HG02588 (cell line): ENCODE results near the gene EYS.
"Not testable (repeated sequence)": the region's sequence is repeated elsewhere in the genome, so short reads cannot be mapped to it uniquely, and the experiment has no call there.

Source experiments
- ATAC-seq: cut with Tn5 transposase; IDR thresholded peaks from one replicate; pipeline ENCODE4 v1.9.1; 2021; ENCODE audit warnings: mild to moderate bottlenecking, moderate library complexity; ENCODE audit not compliant: unreplicated experiment

The EYS gene

GRCh38 chr6:65637289-65638046 is 69.6 kb downstream of the EYS start:
- ATAC-seq = no peak

GRCh38 chr6:65633501-65633900 is 73.5 kb downstream of the EYS start:
- no peak for ATAC-seq

GRCh38 chr6:65631711-65632110 is 75.3 kb downstream of the EYS start:
- no peak for ATAC-seq

- ATAC-seq = not testable (repeated sequence)
Measured at GRCh38 chr6:65627434-65627999, 79.5 kb downstream of the EYS start.

- no peak for ATAC-seq
Measured at GRCh38 chr6:65627015-65627414, 80.0 kb downstream of the EYS start.

GRCh38 chr6:65623566-65623965 is 83.5 kb downstream of the EYS start:
- no peak for ATAC-seq

- ATAC-seq = no peak
Measured at GRCh38 chr6:65610746-65611145, 96.3 kb downstream of the EYS start.

GRCh38 chr6:65595540-65595939 is 111.5 kb downstream of the EYS start:
- ATAC-seq = no peak

- no peak for ATAC-seq
Measured at GRCh38 chr6:65570340-65570739, 136.7 kb downstream of the EYS start.

- ATAC-seq = no peak
Measured at GRCh38 chr6:65569505-65569904, 137.5 kb downstream of the EYS start.

GRCh38 chr6:65569056-65569455 is 138.0 kb downstream of the EYS start:
- not testable (repeated sequence) for ATAC-seq

- ATAC-seq = no peak
Measured at GRCh38 chr6:65566117-65566516, 140.9 kb downstream of the EYS start.

- no peak for ATAC-seq
Measured at GRCh38 chr6:65558071-65558470, 149.0 kb downstream of the EYS start.

- no peak for ATAC-seq
Measured at GRCh38 chr6:65557224-65557623, 149.8 kb downstream of the EYS start.

GRCh38 chr6:65546894-65547293 is 160.1 kb downstream of the EYS start:
- ATAC-seq = no peak

- ATAC-seq = no peak
Measured at GRCh38 chr6:65545920-65546319, 161.1 kb downstream of the EYS start.

GRCh38 chr6:65538644-65539043 is 168.4 kb downstream of the EYS start:
- no peak for ATAC-seq

GRCh38 chr6:65537600-65537999 is 169.4 kb downstream of the EYS start:
- ATAC-seq = no peak

GRCh38 chr6:65531533-65531932 is 175.5 kb downstream of the EYS start:
- no peak for ATAC-seq

GRCh38 chr6:65524232-65524631 is 182.8 kb downstream of the EYS start:
- no peak for ATAC-seq

- ATAC-seq = no peak
Measured at GRCh38 chr6:65505736-65506135, 201.3 kb downstream of the EYS start.

GRCh38 chr6:65501045-65501444 is 206.0 kb downstream of the EYS start:
- ATAC-seq = no peak

GRCh38 chr6:65483652-65484051 is 223.4 kb downstream of the EYS start:
- ATAC-seq = not testable (repeated sequence)
